ENCODE results near the gene SRCIN1.

The SRCIN1 gene

DNA sequence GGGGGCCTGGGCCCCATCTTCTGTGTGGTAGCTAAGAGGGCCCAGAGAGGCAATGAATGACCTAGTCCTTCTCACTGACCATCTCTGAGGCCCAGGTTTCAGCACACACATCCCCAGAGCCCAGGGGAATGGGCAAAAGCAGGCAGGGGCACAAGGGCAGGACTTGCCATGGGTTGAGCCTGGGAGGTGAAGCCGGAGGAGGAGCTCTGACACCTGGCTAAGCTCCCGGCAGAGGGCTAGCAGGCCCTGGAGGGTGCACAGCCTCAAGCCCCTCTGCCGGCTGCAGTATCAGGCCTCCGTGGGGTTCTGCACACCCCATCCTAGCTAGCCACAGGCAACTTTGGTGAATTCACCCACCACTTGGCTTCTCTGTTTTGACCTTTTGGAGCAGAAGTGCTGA is 5.3 kb downstream of the SRCIN1 start:
- no peak for DNase-seq (ENCODE audit: low spot score)
- no peak for FAIRE-seq

- no peak for FAIRE-seq
- no peak for DNase-seq (ENCODE audit: low spot score)
Measured at GRCh38 chr17:38599398-38599856, 6.3 kb downstream of the SRCIN1 start.

- FAIRE-seq (no peak), DNase-seq (ENCODE audit: low spot score) (no peak)
Measured at GRCh38 chr17:38598995-38599394, 6.8 kb downstream of the SRCIN1 start.

- DNase-seq (ENCODE audit: low spot score), result peak; percentile 67
- no peak for FAIRE-seq
Measured at GRCh38 chr17:38598536-38598935, 7.2 kb downstream of the SRCIN1 start.

DNA sequence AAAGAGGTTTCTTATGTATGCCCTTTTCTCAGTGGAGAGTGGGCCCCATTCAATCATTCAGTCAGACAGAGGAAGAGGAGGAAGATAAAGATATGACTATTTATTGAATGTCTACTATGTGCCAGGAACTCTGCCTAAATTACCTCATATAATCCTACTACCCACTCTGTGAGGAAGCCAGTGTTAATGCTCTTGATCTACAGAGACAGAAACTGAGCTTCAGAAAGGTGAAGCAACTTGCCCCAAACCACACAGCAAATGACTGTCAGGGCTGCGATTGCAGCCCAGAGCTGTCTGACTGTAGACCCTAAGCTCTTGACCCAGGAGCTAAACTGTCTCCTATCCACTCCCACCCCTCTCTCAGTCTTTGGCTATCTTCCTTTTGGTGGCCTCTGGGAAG is 8.4 kb downstream of the SRCIN1 start:
- FAIRE-seq (no peak), DNase-seq (ENCODE audit: low spot score) (no peak)

GRCh38 chr17:38596651-38597050 is 9.1 kb downstream of the SRCIN1 start:
- DNase-seq (ENCODE audit: low spot score), result no peak
- FAIRE-seq, result no peak

GRCh38 chr17:38595892-38596291 is 9.9 kb downstream of the SRCIN1 start:
- DNase-seq (ENCODE audit: low spot score), result no peak
- no peak for FAIRE-seq

GRCh38 chr17:38594152-38594551 is 11.6 kb downstream of the SRCIN1 start:
- no peak for DNase-seq (ENCODE audit: low spot score)

DNA sequence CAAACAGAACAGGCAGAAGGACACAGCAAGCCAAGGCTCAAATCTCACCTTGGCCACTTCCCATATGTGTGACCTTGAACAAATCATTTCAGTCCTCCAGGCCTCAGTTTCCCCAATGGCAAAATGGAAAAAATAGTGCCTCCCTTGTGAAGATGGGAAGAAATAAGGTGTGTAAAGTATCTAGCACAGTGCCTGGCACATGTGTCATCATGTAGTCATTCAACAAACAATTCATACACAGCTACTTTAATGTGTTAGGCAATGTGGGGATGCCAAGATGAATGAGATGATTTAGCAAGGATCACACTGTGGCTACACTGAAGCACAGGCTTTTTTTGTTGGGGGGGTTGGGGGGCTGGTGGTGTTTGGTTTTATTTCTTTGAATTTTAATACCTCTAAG is 13.3 kb downstream of the SRCIN1 start:
- FAIRE-seq (no peak), DNase-seq (ENCODE audit: low spot score) (no peak)

More at GRCh38 chr17:38594152-38594551, 11.6 kb downstream of the SRCIN1 start:
- FAIRE-seq, result no peak

DNA sequence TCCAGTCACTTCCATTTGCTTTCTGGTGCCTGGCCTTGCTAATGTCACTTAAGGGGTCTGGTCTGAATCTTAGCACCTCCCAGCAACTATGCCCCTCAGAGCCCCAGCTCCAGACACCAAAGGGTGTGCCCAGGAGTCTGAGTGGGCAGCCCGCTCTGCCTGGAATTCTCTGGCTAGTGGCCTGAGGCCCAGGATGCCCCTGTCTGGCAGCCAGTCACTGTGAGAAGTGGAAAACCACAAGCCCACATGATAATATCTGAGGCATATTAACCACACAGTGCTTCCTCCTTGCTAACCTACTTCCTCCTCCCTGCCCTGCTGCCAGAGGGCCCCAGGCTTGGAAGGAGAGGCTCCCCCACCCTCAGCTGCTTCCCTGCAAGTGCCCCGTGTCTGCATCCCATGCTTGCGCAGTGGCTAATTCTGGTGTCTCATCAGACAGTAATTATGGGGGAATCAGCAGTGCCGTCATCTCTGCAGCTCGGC is 14.0 kb downstream of the SRCIN1 start:
- no peak for DNase-seq (ENCODE audit: low spot score)

DNA sequence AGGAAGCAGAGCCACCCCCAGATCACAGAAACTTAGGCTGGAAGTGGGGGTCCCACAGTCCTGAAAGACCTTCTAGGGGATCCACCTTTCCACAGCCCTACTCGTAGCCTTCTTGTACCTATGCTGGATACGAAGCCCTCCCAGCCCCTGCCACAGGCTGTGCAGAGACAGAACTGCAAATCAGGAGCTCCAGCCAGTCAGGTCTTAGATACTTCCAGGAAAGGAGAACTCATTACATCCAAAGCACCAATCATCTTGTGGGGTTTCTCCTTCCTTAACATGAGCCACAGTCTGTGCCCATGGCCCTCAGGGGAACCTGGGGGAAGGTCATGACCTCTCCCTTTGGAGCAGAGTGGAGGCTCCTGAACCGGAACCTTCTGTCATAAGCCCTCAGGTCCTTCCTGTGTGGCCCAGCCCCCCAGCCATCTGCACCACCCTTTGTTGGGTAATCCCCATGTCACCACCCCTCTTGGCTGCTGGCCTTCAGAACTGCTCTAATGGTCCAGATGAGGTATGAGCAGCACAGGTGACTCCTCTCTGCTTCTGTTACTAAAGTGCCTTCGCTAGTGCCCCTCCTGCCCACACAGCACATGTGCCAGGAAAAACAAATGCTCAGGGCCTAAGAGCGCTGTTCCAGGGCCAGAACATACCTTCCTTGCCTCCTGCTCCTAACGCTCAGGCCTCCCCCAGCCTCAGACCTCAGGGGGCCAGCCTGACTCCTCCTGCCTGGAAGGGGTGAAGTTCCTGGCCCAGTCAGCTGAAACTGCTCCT is 14.6 kb downstream of the SRCIN1 start:
- FAIRE-seq (no peak), DNase-seq (ENCODE audit: low spot score) (no peak)

More for the DNA sequence above, 14.0 kb downstream of the SRCIN1 start:
- FAIRE-seq, result no peak

- DNase-seq (ENCODE audit: low spot score), result no peak
- FAIRE-seq, result no peak
Measured at GRCh38 chr17:38589462-38590114, 16.2 kb downstream of the SRCIN1 start.

- FAIRE-seq, result no peak
- DNase-seq (ENCODE audit: low spot score), result no peak
Measured at GRCh38 chr17:38588788-38589174, 17.0 kb downstream of the SRCIN1 start.

DNA sequence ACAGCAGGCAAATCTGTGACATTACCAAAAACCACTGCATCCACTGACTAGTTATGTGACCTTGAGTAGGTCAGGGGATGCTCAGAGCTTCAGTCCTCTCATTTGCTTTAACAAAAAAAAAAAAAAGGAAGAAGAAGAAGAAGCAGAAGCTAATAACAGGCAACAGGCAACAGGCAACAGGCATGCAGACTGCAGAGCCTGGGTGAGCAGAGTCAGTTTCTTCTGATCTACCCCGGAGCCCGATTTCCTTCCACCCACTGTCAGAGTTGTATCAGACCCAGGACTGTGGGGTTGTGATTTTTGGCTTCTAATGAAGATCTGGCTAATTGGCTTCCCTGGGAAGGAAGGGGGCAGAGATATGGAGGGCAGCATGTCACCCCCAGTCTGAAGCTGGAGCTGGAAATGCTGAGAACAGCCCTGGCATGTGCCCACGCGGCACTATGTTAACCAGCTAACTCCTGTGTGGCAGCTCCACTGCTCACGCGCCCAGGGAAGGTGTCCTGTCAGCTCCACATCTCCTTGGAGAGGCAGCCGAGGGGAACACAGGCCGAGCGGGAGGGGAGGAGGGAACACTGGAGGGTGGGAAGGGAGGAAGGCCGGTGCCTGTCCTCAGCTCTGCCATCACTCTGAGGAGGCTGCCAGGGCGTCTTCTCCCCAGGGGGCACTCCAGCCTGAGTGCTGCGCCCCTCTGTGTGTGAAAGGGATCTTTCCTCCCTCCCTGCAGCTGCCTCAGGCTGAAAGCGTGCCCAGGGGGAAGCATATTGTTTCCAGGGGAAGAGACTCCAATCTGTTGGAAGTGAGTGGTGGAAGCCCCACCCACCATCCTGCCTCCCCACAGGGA is 17.6 kb downstream of the SRCIN1 start:
- DNase-seq (ENCODE audit: low spot score) (no peak), FAIRE-seq (no peak)

- DNase-seq (ENCODE audit: low spot score), result no peak
Measured at GRCh38 chr17:38587203-38587602, 18.5 kb downstream of the SRCIN1 start.

GRCh38 chr17:38586788-38587187 is 19.0 kb downstream of the SRCIN1 start:
- FAIRE-seq, result no peak
- no peak for DNase-seq (ENCODE audit: low spot score)

More at GRCh38 chr17:38587203-38587602, 18.5 kb downstream of the SRCIN1 start:
- no peak for FAIRE-seq

- FAIRE-seq (no peak), DNase-seq (ENCODE audit: low spot score) (no peak)
Measured at GRCh38 chr17:38585918-38586529, 19.7 kb downstream of the SRCIN1 start.

- FAIRE-seq, result no peak
- DNase-seq (ENCODE audit: low spot score), result no peak
Measured at GRCh38 chr17:38585056-38585917, 20.5 kb downstream of the SRCIN1 start.

DNA sequence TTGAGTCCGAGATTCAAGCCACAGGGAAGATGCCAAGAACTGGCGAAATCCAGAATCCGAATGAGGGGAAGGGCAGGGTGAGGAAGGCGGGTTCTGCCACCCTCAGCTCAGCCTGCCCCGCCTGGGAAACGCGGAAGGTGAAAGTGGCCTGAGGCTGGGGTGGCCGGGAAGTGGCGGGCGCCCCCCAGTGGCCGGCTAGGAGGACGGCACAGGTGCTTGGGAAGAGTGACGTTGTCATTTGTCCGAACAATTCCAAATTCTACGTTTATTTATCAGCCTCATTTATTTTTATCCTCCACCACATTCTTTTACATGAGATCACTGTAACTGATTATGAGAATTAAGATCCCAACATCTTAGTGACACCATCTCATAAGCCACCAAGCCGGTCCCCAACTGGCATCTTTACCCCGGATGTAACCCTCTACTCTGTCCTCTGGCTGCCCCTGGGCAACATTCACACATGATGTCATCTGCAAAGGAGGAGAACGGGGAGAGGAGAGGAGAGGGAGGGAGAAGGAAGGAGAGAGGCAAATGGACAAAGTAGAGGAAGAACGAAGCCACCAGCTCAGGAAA is 21.3 kb downstream of the SRCIN1 start:
- no peak for FAIRE-seq
- DNase-seq (ENCODE audit: low spot score), result peak; percentile 89

- FAIRE-seq, result no peak
- DNase-seq (ENCODE audit: low spot score), result no peak
Measured at GRCh38 chr17:38583828-38584349, 21.9 kb downstream of the SRCIN1 start.
